DND-41 (cell line): Measurements from ENCODE around the gene COG8.

ENCODE experiments used
- CTCF ChIP-seq: IDR thresholded peaks from 2 replicates; pipeline ENCODE4 v1.5.1; 2012; ENCODE audit warnings: borderline replicate concordance, low read length, moderate library complexity, mild to moderate bottlenecking; ENCODE audit not compliant: poor library complexity, severe bottlenecking; ENCODE audit errors: extremely low read depth
- EZH2 ChIP-seq: IDR thresholded peaks from 3 replicates; pipeline ENCODE4 v1.6.1; 2012; ENCODE audit warnings: borderline replicate concordance, low read depth, mild to moderate bottlenecking, moderate library complexity, low read length, inconsistent platforms; ENCODE audit not compliant: severe bottlenecking

GRCh38 chr16:69368866-69369265, 29.5 kb upstream of the COG8 start:
- TF ChIP-seq EZH2 (no peak), CTCF (no peak)
